ENCODE results near the gene MDP1.

MDP1 gene

DNA sequence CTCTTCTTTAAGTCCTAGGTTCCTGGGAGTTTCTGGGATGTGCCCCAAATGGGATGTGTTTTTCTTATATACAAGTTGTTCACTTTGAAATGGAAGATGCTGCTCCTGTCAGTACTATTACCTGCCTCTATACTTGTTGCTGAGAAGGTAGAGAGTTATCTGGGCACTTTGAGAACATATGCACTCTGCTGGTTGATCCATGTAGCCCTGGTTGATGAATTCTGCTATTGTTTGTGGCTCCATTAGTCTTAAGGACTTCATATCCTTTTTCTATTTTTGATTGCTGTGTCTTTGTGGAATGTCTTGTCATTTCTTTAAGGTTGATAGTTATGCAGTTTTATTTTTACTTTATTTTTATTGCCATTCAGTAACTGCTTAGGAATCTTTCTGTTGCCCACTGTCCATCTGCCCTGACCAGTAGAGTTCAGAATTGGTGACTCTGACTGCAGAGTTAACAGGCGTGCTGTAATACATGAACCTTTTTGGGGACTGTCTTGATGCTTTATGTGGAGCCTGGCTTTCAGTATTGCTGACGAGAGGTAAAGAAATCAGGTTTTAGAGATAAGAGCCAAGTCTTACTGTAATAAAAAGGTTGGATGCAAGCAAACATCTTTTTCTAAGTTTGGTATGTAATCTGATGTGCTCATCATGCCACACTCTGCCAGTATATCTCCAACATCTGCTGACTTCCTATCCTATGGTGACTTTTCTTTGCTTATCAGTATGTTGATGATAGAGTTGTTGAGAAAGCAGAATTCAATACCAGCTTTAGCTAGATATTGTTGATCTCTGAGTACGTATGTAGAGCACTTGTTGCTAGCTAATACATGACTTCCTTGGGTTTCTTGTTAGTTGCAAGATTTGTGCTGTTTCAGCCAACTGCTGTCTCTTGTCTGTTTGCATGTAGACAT lies 18.5 kb upstream of the MDP1 start:
- H3K4me3 ChIP-seq (ENCODE audit: low read depth, low read length), result no peak overlapping the region
- TF ChIP-seq, protein P1, sequence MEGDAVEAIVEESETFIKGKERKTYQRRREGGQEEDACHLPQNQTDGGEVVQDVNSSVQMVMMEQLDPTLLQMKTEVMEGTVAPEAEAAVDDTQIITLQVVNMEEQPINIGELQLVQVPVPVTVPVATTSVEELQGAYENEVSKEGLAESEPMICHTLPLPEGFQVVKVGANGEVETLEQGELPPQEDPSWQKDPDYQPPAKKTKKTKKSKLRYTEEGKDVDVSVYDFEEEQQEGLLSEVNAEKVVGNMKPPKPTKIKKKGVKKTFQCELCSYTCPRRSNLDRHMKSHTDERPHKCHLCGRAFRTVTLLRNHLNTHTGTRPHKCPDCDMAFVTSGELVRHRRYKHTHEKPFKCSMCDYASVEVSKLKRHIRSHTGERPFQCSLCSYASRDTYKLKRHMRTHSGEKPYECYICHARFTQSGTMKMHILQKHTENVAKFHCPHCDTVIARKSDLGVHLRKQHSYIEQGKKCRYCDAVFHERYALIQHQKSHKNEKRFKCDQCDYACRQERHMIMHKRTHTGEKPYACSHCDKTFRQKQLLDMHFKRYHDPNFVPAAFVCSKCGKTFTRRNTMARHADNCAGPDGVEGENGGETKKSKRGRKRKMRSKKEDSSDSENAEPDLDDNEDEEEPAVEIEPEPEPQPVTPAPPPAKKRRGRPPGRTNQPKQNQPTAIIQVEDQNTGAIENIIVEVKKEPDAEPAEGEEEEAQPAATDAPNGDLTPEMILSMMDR (IDR thresholded peaks at IDR 0.05; ENCODE audit: low read depth, low read length), result no peak

DNA sequence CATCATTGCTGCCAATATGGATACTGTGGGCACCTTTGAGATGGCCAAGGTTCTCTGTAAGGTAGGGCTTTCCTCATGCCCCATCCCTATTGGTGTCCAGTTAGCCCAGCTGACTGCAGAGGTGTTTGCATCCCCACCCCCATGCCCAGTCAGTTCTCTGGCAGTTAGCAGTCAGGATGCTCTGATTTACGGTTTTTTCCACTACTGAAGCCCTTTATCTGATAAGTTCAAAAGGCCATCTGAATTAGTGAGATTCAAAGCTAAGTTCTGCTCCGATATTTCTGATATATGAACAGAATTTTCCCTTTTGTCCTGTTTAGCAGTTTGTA lies 17.6 kb upstream of the MDP1 start:
- TF ChIP-seq, protein P1 (IDR thresholded peaks at IDR 0.05; ENCODE audit: low read depth, low read length), result no peak
- peak overlapping the region; percentile 95 for H3K4me3 ChIP-seq (ENCODE audit: low read depth, low read length)

DNA sequence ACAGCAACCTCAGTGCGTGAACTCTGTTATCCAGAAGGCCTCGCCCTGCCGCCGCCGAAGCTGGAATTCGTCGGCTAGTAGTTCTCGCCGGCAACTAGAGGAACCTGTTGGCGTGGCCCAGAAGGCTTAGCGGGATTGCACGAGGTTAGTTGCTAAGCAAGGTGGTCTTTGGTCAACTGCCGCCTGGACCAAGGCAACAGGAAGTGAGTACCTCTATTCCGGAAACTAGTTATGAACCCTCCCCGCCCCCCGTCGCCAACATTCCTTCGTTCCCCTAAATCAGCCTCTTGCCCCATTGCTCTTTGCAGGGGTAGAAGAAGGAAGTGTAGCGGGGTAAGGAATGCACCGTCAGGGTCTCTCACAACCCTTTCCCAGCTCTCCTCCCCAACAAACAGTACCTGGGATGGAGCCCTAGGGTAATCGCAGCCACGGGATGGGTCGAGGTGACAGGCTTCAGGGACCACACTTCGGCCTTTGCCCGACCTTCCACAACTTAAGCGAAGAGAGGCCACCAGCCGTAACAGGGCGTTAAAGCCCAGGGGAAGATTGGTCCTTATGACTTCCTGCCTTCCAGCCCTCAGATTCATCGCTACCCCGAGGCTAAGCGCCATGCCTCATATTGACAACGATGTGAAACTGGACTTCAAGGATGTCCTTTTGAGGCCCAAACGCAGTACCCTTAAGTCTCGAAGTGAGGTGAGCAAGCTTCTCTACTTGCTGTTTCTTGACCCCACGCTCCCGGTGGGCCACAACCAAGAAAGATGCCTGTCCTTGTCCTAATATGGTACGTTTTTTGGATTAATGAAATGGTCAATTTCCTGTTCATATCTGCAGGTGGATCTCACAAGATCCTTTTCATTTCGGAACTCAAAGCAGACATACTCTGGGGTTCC lies 17.0 kb upstream of the MDP1 start, which contains the start of gene GMPR2:
Gene GMPR2 (plus strand): TSS at position 285 of the 893 bp plus-strand sequence. CDS start 325 bp downstream, at position 610.
- TF ChIP-seq, protein P1 (IDR thresholded peaks at IDR 0.05; ENCODE audit: low read depth, low read length), result no peak
- H3K4me3 ChIP-seq (ENCODE audit: low read depth, low read length), result peak within 1 kb of the TSS; percentile 95

DNA sequence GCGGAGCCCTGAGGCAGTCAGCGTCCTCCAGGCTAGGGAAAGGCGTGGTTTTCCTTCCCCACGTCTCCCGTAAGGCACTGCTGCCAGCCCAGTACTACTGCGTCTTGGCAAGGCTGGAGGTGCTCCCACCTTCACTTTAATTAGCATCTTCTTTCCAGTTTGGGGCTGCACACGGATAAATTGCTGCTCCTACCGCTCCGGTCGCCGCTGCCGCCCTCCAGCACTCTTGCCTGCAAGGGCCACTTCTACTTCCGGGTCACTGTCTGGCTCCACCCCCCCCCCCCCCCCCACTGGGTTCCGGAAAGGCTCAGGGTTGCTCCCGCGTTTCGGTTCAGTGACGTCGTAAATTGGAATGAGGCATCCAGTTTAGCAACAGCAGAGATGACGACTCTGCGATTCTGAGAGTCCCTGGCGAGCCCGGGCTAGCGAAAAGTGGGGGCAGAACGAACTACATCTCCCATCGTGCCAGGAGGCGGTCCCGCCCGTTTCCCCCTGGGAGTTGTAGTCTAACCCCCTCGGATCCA lies 16.3 kb upstream of the MDP1 start, which contains the start of gene NEDD8:
Gene NEDD8 (minus strand): TSS at position 247 of the 524 bp plus-strand sequence. CDS start 100 bp downstream, at position 147.
- peak within 1 kb of the TSS; percentile 95 for H3K4me3 ChIP-seq (ENCODE audit: low read depth, low read length)
- TF ChIP-seq, protein P1 (IDR thresholded peaks at IDR 0.05; ENCODE audit: low read depth, low read length), result no peak

DNA sequence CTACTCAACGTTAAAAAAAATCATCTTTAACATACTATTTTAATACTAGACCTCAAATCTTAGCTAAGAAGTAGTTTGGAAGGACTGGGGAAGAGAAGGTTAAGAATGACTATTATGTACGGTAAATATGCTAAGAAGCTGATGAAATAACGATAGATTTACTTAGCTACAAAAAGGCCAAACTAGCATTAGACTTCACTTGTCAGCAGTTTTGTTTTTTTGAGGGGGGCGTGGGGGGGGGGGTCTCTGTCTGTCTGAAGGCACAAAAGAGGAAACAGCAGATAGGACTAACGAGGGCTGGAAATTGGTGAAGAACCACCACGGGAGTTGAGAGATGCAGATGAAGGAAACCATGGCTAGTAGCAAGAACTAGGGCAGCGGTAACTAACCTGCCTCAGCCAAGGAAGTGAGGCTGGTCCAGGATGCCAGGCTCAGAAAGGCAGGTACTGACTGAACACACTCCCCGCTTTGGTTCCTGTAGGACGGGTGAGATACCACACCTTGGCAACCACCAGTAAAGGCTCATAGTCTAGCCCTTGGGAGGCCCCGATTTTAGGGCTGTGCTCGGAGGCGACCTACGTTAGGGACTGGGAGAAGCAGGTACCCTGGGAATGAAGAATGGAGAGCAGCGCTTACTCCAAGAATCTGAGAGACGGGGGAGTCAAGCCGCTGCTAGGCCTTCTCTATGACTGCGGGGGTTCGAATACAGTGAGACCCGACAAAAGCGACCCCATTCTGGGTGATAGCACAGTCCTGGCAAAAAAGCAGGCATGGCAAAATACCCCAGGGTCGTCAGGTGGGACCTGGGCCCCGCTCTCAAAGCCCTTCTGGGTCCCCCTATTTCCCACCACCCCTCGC lies 15.6 kb upstream of the MDP1 start:
- H3K4me3 ChIP-seq (ENCODE audit: low read depth, low read length), result peak overlapping the region; percentile 95
- TF ChIP-seq, protein P1 (IDR thresholded peaks at IDR 0.05; ENCODE audit: low read depth, low read length), result no peak

DNA sequence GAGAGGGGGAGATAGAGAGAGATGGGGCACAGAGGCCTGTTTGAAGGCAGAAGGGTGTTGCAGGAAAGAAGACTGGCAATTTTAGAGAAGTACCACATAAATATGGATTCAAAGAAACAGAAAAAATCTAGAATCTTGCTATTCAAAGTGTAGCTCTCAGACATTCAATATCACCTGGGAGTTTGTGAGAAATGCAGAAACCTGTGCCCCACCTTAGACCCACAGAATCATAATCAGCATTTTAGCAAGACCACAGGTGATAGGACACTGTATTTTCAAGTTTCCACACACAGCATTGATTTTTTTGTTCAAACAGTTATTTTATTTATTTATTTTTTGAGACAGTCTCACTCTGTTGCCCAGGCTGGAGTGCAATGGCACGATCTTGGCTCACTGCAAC lies 13.0 kb upstream of the MDP1 start:
- TF ChIP-seq, protein P1 (IDR thresholded peaks at IDR 0.05; ENCODE audit: low read depth, low read length), result no peak

More for the DNA sequence above, 13.0 kb upstream of the MDP1 start:
- no peak overlapping the region for H3K4me3 ChIP-seq (ENCODE audit: low read depth, low read length)

Data from WI38 (cell line).